Caco-2 (cell line): ENCODE measurements around the gene NABP1. TPM values are rescaled to one million over a fixed set of nuclear protein-coding genes. Genes with fewer than 3 reads are reported as not detected.

ENCODE experiments used
- BruUV-seq: library from RNA; stranded (reverse); fragments of 400-500 nt; replicated peaks from 2 replicates; lab custom pipeline; 2021; lab: Mats Ljungman, UMichigan
- CTCF ChIA-PET: fragments of 300-600 bp; sonication (Branson Sonifier 250); formaldehyde crosslinking; loops from one replicate; lab custom pipeline; 2022; ENCODE audit warnings: antibody characterized with exemption; lab: Charles Lee
- POLR2A ChIA-PET: fragments of 300-600 bp; sonication (Branson Sonifier 250); formaldehyde crosslinking; loops from one replicate; lab custom pipeline; 2022; ENCODE audit warnings: antibody characterized with exemption; lab: Charles Lee
- DNase-seq, 2 experiments: peaks; one replicate each; pipeline versions ENCODE4 v3.0.0 to v3.0.0-alpha.2; 2020 to 2022
- H3K27me3 ChIP-seq: replicated peaks from 2 replicates; pipeline ENCODE4 v1.6.0; 2011; ENCODE audit warnings: low read length; ENCODE audit not compliant: control insufficient read depth, insufficient read depth
- H3K36me3 ChIP-seq: 2 replicates; pipeline ENCODE4 v1.5.1; 2011; ENCODE audit warnings: low read length; ENCODE audit not compliant: control insufficient read depth, insufficient read depth
- H3K4me1 ChIP-seq: fragments of 250-450 bp; sonication (Bioruptor Pico); 2 replicates; pipeline ENCODE4 v1.5.1; 2020; ENCODE audit warnings: mild to moderate bottlenecking
- H3K4me3 ChIP-seq: 2 replicates; pipeline ENCODE4 v1.5.1; 2011; ENCODE audit warnings: low read depth, mild to moderate bottlenecking, control low read depth, low read length
- H3K9me3 ChIP-seq: fragments of 250-450 bp; sonication (Bioruptor Pico); 2 replicates; pipeline ENCODE4 v1.5.1; 2020; ENCODE audit warnings: mild to moderate bottlenecking, moderate library complexity
- H3K27ac Mint-ChIP-seq: one replicate; pipeline ENCODE4 v1.8.0; 2022; ENCODE audit warnings: mixed read lengths; ENCODE audit not compliant: unreplicated experiment
- H3K27me3 Mint-ChIP-seq: one replicate; pipeline ENCODE4 v1.8.0; 2022; ENCODE audit warnings: mixed read lengths; ENCODE audit not compliant: insufficient read depth, unreplicated experiment
- H3K36me3 Mint-ChIP-seq: one replicate; pipeline ENCODE4 v1.8.0; 2022; ENCODE audit warnings: mild to moderate bottlenecking, mixed read lengths; ENCODE audit not compliant: insufficient read depth, unreplicated experiment
- H3K4me1 Mint-ChIP-seq: one replicate; pipeline ENCODE4 v1.8.0; 2022; ENCODE audit warnings: low read depth, mixed read lengths; ENCODE audit not compliant: unreplicated experiment
- H3K4me3 Mint-ChIP-seq: one replicate; pipeline ENCODE4 v1.8.0; 2022; ENCODE audit warnings: mild to moderate bottlenecking, moderate library complexity, mixed read lengths; ENCODE audit not compliant: unreplicated experiment
- H3K9me3 Mint-ChIP-seq: one replicate; pipeline ENCODE4 v1.8.0; 2022; ENCODE audit warnings: mixed read lengths; ENCODE audit not compliant: unreplicated experiment
- CTCF ChIP-seq, 2 experiments: fragments of 200-600 bp in 1 of 2; IDR thresholded peaks; 1 replicate in 1 of 2; 2 replicates in 1 of 2; pipeline versions ENCODE4 v1.5.1 to v1.8.0; 2011 to 2022; ENCODE audit warnings: antibody characterized with exemption in 1 of 2, control low read depth in 1 of 2, inconsistent platforms in 1 of 2, low read depth in 1 of 2, low read length in 1 of 2, mild to moderate bottlenecking in 1 of 2, moderate library complexity in 1 of 2; ENCODE audit not compliant: insufficient read depth in 1 of 2, severe bottlenecking in 1 of 2, unreplicated experiment in 1 of 2
- intact Hi-C: fragments of 100-400 bp; cut with micrococcal nuclease; formaldehyde crosslinking; loops from one replicate; pipeline ENCODE4 v1.10.0; 2022; ENCODE audit not compliant: unreplicated experiment
- total RNA-seq: library from RNA; stranded (reverse); gene quantifications from 2 replicates; pipeline ENCODE4 v1.2.3, GENCODE V29; 2022

Gene NABP1
- total RNA-seq, 1 experiment from 2014 or later = 89.8 TPM

- POLR2A ChIA-PET = interaction anchor here (0.7 to 1.4 kb wide), 3 partner anchors 8 to 117 kb away, joined by 3 to 6 read pairs (median 4); partner anchors contain the start of gene NABP1
- Mint-ChIP-seq H3K36me3 (peaks cover 92% of the 10 kb centered on the region), H3K9me3 (no peaks in the 10 kb centered on the region), H3K27ac (no peak overlapping the region), H3K4me1 (peaks cover 47% of the 10 kb centered on the region), H3K4me3 (no peak overlapping the region), H3K27me3 (no peaks in the 10 kb centered on the region)
- no peak for TF ChIP-seq CTCF (IDR thresholded peaks at IDR 0.05; ENCODE audit: insufficient read depth in 1 of 2, low read depth in 1 of 2, low read length in 1 of 2, severe bottlenecking in 1 of 2, unreplicated experiment in 1 of 2)
- intact Hi-C loops = no loop called here
- no peak for DNase-seq
- H3K27me3 ChIP-seq = no peaks in the 10 kb centered on the region
- H3K36me3 ChIP-seq = peaks cover 4% of the 10 kb centered on the region
- H3K4me3 ChIP-seq = no peak overlapping the region
- BruUV-seq = no TSS peak
- CTCF ChIA-PET = no interaction called here
- H3K9me3 ChIP-seq = no peaks in the 10 kb centered on the region
- H3K4me1 ChIP-seq = peaks cover 65% of the 10 kb centered on the region
Observed at GRCh38 chr2:191686066-191686465, 8.1 kb downstream of the NABP1 start.

GRCh38 chr2:191686729-191687128, 8.8 kb downstream of the NABP1 start:
- Mint-ChIP-seq H3K4me1 (peaks cover 51% of the 10 kb centered on the region), H3K36me3 (peaks cover 92% of the 10 kb centered on the region), H3K27me3 (no peaks in the 10 kb centered on the region), H3K27ac (no peak overlapping the region), H3K4me3 (no peak overlapping the region), H3K9me3 (no peaks in the 10 kb centered on the region)
- Histone ChIP-seq H3K4me3 (no peak overlapping the region), H3K27me3 (no peaks in the 10 kb centered on the region), H3K4me1 (peaks cover 72% of the 10 kb centered on the region), H3K36me3 (peaks cover 4% of the 10 kb centered on the region), H3K9me3 (no peaks in the 10 kb centered on the region)
- no TSS peak for BruUV-seq
- intact Hi-C loops = no loop called here
- POLR2A ChIA-PET = no interaction called here
- CTCF ChIA-PET = no interaction called here
- no peak for TF ChIP-seq CTCF (IDR thresholded peaks at IDR 0.05; ENCODE audit: insufficient read depth in 1 of 2, low read depth in 1 of 2, low read length in 1 of 2, severe bottlenecking in 1 of 2, unreplicated experiment in 1 of 2)
- DNase-seq = no peak

- H3K9me3 ChIP-seq = no peaks in the 10 kb centered on the region
- no peaks in the 10 kb centered on the region for H3K27me3 ChIP-seq
- ChIA-PET POLR2A (interaction anchor here (1.0 to 1.5 kb wide), 3 partner anchors 10 to 50 kb away, joined by 3 to 11 read pairs (median 4); partner anchors contain the start of gene NABP1), CTCF (interaction anchor here (2.5 kb wide), 1 partner anchor 121 kb away, joined by 22 read pairs; no protein-coding TSS in a partner anchor)
- H3K4me3 ChIP-seq = no peak overlapping the region
- H3K36me3 ChIP-seq = peaks cover 4% of the 10 kb centered on the region
- Mint-ChIP-seq H3K36me3 (peaks cover 85% of the 10 kb centered on the region), H3K9me3 (no peaks in the 10 kb centered on the region), H3K27ac (peak overlapping the region; percentile 83), H3K27me3 (no peaks in the 10 kb centered on the region), H3K4me1 (peaks cover 48% of the 10 kb centered on the region), H3K4me3 (no peak overlapping the region)
- intact Hi-C loops = no loop called here
- BruUV-seq = no TSS peak
- H3K4me1 ChIP-seq = peaks cover 75% of the 10 kb centered on the region
- TF ChIP-seq CTCF (IDR thresholded peaks at IDR 0.05; ENCODE audit: insufficient read depth in 1 of 2, low read depth in 1 of 2, low read length in 1 of 2, severe bottlenecking in 1 of 2, unreplicated experiment in 1 of 2) = no peak
- peak in 1 of 2 experiments; percentile 32 for DNase-seq
Observed at GRCh38 chr2:191687867-191688266, 9.9 kb downstream of the NABP1 start.
